Keratinocyte (primary cell): Measurements from ENCODE around the gene RIPOR2. TPM values are rescaled to one million over a fixed set of nuclear protein-coding genes. Genes with fewer than 3 reads are reported as not detected.

Experiments used
- DNase-seq: peaks from one replicate; pipeline ENCODE4 v3.0.0-alpha.2; 2011; ENCODE audit warnings: low read depth, missing footprints, low spot score
- FAIRE-seq: peaks from 2 replicates; lab custom pipeline; 2011; peaks lifted over from hg19 to GRCh38; lab: Jason Lieb, UNC
- H2AFZ ChIP-seq: 2 replicates; pipeline ENCODE4 v1.6.0; 2012; ENCODE audit warnings: low read length, control low read depth, inconsistent platforms; ENCODE audit not compliant: control insufficient read depth
- H3K27ac ChIP-seq: 2 replicates; pipeline ENCODE4 v1.5.1; 2011; ENCODE audit warnings: low read length; ENCODE audit not compliant: control insufficient read depth, insufficient read depth
- H3K27me3 ChIP-seq: 3 replicates; pipeline ENCODE4 v1.6.0; 2011; ENCODE audit warnings: low read length; ENCODE audit not compliant: control insufficient read depth, insufficient read depth; ENCODE audit errors: extremely low read depth
- H3K36me3 ChIP-seq, 2 experiments: 2 replicates in 1 of 2; 3 replicates in 1 of 2; pipeline ENCODE4 v1.5.1; 2011; ENCODE audit warnings: low read length in 2 of 2, mild to moderate bottlenecking in 1 of 2; ENCODE audit not compliant: control insufficient read depth in 2 of 2, insufficient read depth in 2 of 2; ENCODE audit errors: extremely low read depth in 1 of 2
- H3K4me1 ChIP-seq: 3 replicates; pipeline ENCODE4 v1.5.1; 2011; ENCODE audit warnings: low read length; ENCODE audit not compliant: control insufficient read depth, insufficient read depth; ENCODE audit errors: extremely low read depth
- H3K4me2 ChIP-seq: 3 replicates; pipeline ENCODE4 v1.6.0; 2011; ENCODE audit warnings: low read depth, low read length; ENCODE audit not compliant: control insufficient read depth, insufficient read depth; ENCODE audit errors: extremely low read depth
- H3K4me3 ChIP-seq, 3 experiments: fragments of 200-600 bp in 1 of 3; sonication (generic) in 1 of 3; 2 replicates in 2 of 3; 3 replicates in 1 of 3; pipeline ENCODE4 v1.5.1; 2011 to 2016; ENCODE audit warnings: low read length in 3 of 3, mild to moderate bottlenecking in 3 of 3, control low read depth in 2 of 3, inconsistent platforms in 1 of 3, low read depth in 1 of 3, mixed read lengths in 1 of 3, mixed run types in 1 of 3, moderate library complexity in 1 of 3; ENCODE audit not compliant: control insufficient read depth in 2 of 3, insufficient read depth in 2 of 3; ENCODE audit errors: extremely low read depth in 1 of 3
- H3K79me2 ChIP-seq: 2 replicates; pipeline ENCODE4 v1.6.0; 2012; ENCODE audit warnings: low read length; ENCODE audit not compliant: control insufficient read depth, insufficient read depth
- H3K9ac ChIP-seq: 3 replicates; pipeline ENCODE4 v1.6.0; 2011; ENCODE audit warnings: low read length; ENCODE audit not compliant: control insufficient read depth, insufficient read depth; ENCODE audit errors: extremely low read depth
- H3K9me1 ChIP-seq: 3 replicates; pipeline ENCODE4 v1.6.0; 2011; ENCODE audit warnings: low read length; ENCODE audit not compliant: control insufficient read depth, insufficient read depth; ENCODE audit errors: extremely low read depth
- H3K9me3 ChIP-seq: 2 replicates; pipeline ENCODE4 v1.5.1; 2012; ENCODE audit warnings: low read depth, low read length; ENCODE audit not compliant: control insufficient read depth
- H4K20me1 ChIP-seq: 3 replicates; pipeline ENCODE4 v1.6.0; 2011; ENCODE audit warnings: low read length; ENCODE audit not compliant: control insufficient read depth, insufficient read depth; ENCODE audit errors: extremely low read depth
- EZH2 ChIP-seq: IDR thresholded peaks from one replicate; pipeline ENCODE4 v1.6.1; 2012; ENCODE audit warnings: inconsistent platforms, mild to moderate bottlenecking, low read length, moderate library complexity
- dilution Hi-C: fragments of 300-500 bp; cut with MboI; formaldehyde crosslinking; loops from one replicate; pipeline ENCODE4 v1.7.0; 2020; ENCODE audit warnings: low sequenced_read_pairs; ENCODE audit not compliant: extremely low pct_ligation_motif_present
- polyA plus RNA-seq, 5 experiments: library from polyadenylated mRNA; depleted of rRNA in 3 of 5; stranded (reverse) in 3 of 5; stranded (forward) in 1 of 5; unstranded in 1 of 5; fragments of >200 nt; gene quantifications; 1 replicate in 1 of 5; 2 replicates in 3 of 5; 3 replicates in 1 of 5; pipeline versions ENCODE4 v1.2.1 to v1.2.3, GENCODE V29; 2011 to 2012; ENCODE audit warnings: missing spikeins in 2 of 5, low read depth in 1 of 5, low replicate concordance in 1 of 5
- TF ChIP-seq, protein P1 (sequence below), 3 experiments: IDR thresholded peaks in 1 of 3; conservative IDR thresholded peaks in 1 of 3; optimal IDR thresholded peaks in 1 of 3; 2 replicates in 2 of 3; 3 replicates in 1 of 3; pipeline versions ENCODE3 to v1.5.1; 2011; ENCODE audit warnings: low read length in 3 of 3, mild to moderate bottlenecking in 3 of 3, moderate library complexity in 2 of 3, control low read depth in 1 of 3, inconsistent platforms in 1 of 3; ENCODE audit not compliant: insufficient read depth in 2 of 3; ENCODE audit errors: extremely low read depth in 1 of 3

RIPOR2 gene
- polyA plus RNA-seq, 1 donor (not counting 4 experiments of a cell fraction or from before 2014, with no cell fraction given): 0.07 TPM

DNA sequence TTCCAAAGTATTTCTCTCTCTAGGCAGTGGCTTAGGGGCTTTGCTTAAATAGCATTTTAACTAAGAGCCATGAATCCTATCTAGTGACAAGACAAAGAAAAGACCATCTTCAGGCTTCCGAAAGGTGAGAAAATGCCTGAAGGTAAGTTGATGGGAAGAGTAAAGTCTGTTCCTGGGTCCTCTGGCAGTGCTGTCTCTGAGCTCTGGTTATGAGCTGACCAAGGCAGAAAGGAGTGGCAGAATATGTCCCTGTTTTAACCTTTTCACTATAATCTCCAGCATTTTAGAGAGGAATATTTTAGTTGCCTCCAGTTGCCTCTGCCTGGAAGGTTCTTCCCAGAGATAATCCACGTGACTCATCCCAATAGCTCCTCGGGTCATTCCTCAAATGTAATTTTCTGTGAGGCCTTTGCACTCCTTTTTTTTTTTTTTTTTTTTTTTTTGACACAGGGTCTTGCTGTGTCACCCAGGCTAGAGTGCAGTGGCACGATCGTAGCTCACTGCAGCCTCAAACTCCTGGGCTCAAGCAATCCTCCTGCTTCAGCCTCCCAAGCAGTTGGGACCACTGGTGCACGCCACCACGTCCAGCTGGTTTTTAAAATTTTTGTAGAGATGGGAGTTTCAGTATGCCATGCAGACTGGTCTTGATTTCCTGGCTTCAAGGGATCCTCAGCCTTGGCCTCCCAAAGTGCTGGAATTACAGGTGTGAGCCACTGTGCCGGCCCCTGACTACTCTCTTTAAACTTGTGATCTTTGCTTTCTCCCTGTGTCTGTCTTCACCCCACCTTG lies 133.3 kb downstream of the RIPOR2 start:
- H3K4me1 ChIP-seq: no peaks in the 10 kb centered on the region
- no peak for TF ChIP-seq EZH2
- TF ChIP-seq, protein P1, sequence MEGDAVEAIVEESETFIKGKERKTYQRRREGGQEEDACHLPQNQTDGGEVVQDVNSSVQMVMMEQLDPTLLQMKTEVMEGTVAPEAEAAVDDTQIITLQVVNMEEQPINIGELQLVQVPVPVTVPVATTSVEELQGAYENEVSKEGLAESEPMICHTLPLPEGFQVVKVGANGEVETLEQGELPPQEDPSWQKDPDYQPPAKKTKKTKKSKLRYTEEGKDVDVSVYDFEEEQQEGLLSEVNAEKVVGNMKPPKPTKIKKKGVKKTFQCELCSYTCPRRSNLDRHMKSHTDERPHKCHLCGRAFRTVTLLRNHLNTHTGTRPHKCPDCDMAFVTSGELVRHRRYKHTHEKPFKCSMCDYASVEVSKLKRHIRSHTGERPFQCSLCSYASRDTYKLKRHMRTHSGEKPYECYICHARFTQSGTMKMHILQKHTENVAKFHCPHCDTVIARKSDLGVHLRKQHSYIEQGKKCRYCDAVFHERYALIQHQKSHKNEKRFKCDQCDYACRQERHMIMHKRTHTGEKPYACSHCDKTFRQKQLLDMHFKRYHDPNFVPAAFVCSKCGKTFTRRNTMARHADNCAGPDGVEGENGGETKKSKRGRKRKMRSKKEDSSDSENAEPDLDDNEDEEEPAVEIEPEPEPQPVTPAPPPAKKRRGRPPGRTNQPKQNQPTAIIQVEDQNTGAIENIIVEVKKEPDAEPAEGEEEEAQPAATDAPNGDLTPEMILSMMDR (optimal IDR thresholded peaks at IDR 0.05 in 1 of 3, IDR thresholded peaks at IDR 0.05 in 1 of 3, conservative IDR thresholded peaks at IDR 0.05 in 1 of 3; ENCODE audit: extremely low read depth in 1 of 3, insufficient read depth in 2 of 3, low read length in 3 of 3): no peak
- no peaks in the 10 kb centered on the region for H3K79me2 ChIP-seq
- H3K9me1 ChIP-seq: no peaks in the 10 kb centered on the region
- no peaks in the 10 kb centered on the region for H3K27me3 ChIP-seq
- DNase-seq (no peak), FAIRE-seq (no peak)
- dilution Hi-C loops: no loop called here
- H3K9me3 ChIP-seq: no peaks in the 10 kb centered on the region
- no peaks in the 10 kb centered on the region for H4K20me1 ChIP-seq
- H3K9ac ChIP-seq: no peak overlapping the region
- no peak overlapping the region for H3K4me3 ChIP-seq
- H2AFZ ChIP-seq: no peak overlapping the region
- H3K36me3 ChIP-seq: no peaks in the 10 kb centered on the region
- no peak overlapping the region for H3K4me2 ChIP-seq
- no peak overlapping the region for H3K27ac ChIP-seq

GRCh38 chr6:24799541-24799915 lies 136.2 kb downstream of the RIPOR2 start:
- Histone ChIP-seq H3K4me1 (no peaks in the 10 kb centered on the region), H4K20me1 (no peaks in the 10 kb centered on the region), H3K27me3 (no peaks in the 10 kb centered on the region), H3K27ac (no peak overlapping the region), H3K4me2 (no peak overlapping the region), H3K4me3 (no peak overlapping the region), H3K9ac (no peak overlapping the region), H3K79me2 (no peaks in the 10 kb centered on the region), H2AFZ (no peak overlapping the region), H3K36me3 (no peaks in the 10 kb centered on the region), H3K9me1 (no peaks in the 10 kb centered on the region), H3K9me3 (no peaks in the 10 kb centered on the region)
- no peak for TF ChIP-seq EZH2
- TF ChIP-seq, protein P1 (optimal IDR thresholded peaks at IDR 0.05 in 1 of 3, IDR thresholded peaks at IDR 0.05 in 1 of 3, conservative IDR thresholded peaks at IDR 0.05 in 1 of 3; ENCODE audit: extremely low read depth in 1 of 3, insufficient read depth in 2 of 3, low read length in 3 of 3): no peak
- dilution Hi-C loops: no loop called here
- FAIRE-seq: no peak
- DNase-seq: no peak
